IMR-90 (cell line): ENCODE results near the gene ANKRD63. TPM values are rescaled to one million over a fixed set of nuclear protein-coding genes. Genes with fewer than 3 reads are reported as not detected.

Experiments used
- ATAC-seq: fragments of 200-7000 bp; cut with Tn5 transposase; 2 replicates; pipeline ENCODE4 v1.9.1; 2020; ENCODE audit warnings: low read depth, mild to moderate bottlenecking, moderate library complexity
- BruUV-seq: library from RNA; stranded (reverse); fragments of 400-500 nt; replicated peaks from 2 replicates; lab custom pipeline; 2021; lab: Mats Ljungman, UMichigan
- CTCF ChIA-PET: fragments of 300-600 bp; formaldehyde crosslinking; extraction: SDS; loops from one replicate; lab custom pipeline; 2021; ENCODE audit warnings: antibody characterized with exemption; lab: Yijun Ruan, JAX
- POLR2A ChIA-PET: fragments of 300-600 bp; sonication (Branson Sonifier 250); formaldehyde crosslinking; loops from one replicate; lab custom pipeline; 2022; ENCODE audit warnings: antibody characterized with exemption; ENCODE audit not compliant: unreplicated experiment; lab: Charles Lee
- DNase-seq: peaks from one replicate; pipeline ENCODE4 v3.0.0; 2013
- H2AFZ ChIP-seq: replicated peaks from 2 replicates; pipeline ENCODE3; 2013; ENCODE audit warnings: low read length, mild to moderate bottlenecking; ENCODE audit not compliant: poor library complexity
- H2AK5ac ChIP-seq: 2 replicates; pipeline ENCODE4 v1.6.1; 2013; ENCODE audit warnings: low read depth, low read length, inconsistent platforms
- H2AK9ac ChIP-seq: replicated peaks from 2 replicates; pipeline ENCODE3; 2013; ENCODE audit warnings: mild to moderate bottlenecking, low read depth, low read length, moderate library complexity; ENCODE audit not compliant: poor library complexity
- H2BK120ac ChIP-seq: 2 replicates; pipeline ENCODE4 v1.6.1; 2013; ENCODE audit warnings: low read depth, low read length, inconsistent platforms
- H2BK15ac ChIP-seq: 3 replicates; pipeline ENCODE4 v1.6.1; 2013; ENCODE audit warnings: low read depth, low read length, inconsistent platforms
- H2BK20ac ChIP-seq: 2 replicates; pipeline ENCODE4 v1.6.1; 2013; ENCODE audit warnings: low read depth, mild to moderate bottlenecking, inconsistent platforms, low read length, moderate library complexity
- H2BK5ac ChIP-seq: 2 replicates; pipeline ENCODE4 v1.6.1; 2013; ENCODE audit warnings: mild to moderate bottlenecking, low read depth, low read length, inconsistent platforms; ENCODE audit not compliant: poor library complexity, severe bottlenecking
- H3K14ac ChIP-seq: replicated peaks from 2 replicates; pipeline ENCODE4 v1.6.1; 2013; ENCODE audit warnings: low read depth, low read length, inconsistent platforms
- H3K18ac ChIP-seq: 2 replicates; pipeline ENCODE4 v1.6.1; 2013; ENCODE audit warnings: low read depth, low read length, control low read depth
- H3K23ac ChIP-seq: 2 replicates; pipeline ENCODE4 v1.6.1; 2013; ENCODE audit warnings: low read depth, low read length, inconsistent platforms
- H3K27ac ChIP-seq: 2 replicates; pipeline ENCODE4 v1.5.1; 2013; ENCODE audit warnings: mild to moderate bottlenecking, control low read depth, low read length; ENCODE audit not compliant: insufficient read depth
- H3K27me3 ChIP-seq: 2 replicates; pipeline ENCODE4 v1.6.1; 2013; ENCODE audit warnings: low read length; ENCODE audit not compliant: control insufficient read depth, insufficient read depth
- H3K36me3 ChIP-seq: 2 replicates; pipeline ENCODE4 v1.6.1; 2013; ENCODE audit warnings: low read length, mixed read lengths; ENCODE audit not compliant: control insufficient read depth, insufficient read depth
- H3K4ac ChIP-seq: 2 replicates; pipeline ENCODE4 v1.6.1; 2013; ENCODE audit warnings: low read depth, low read length, inconsistent platforms
- H3K4me1 ChIP-seq: 2 replicates; pipeline ENCODE4 v1.6.1; 2013; ENCODE audit warnings: low read length, mixed read lengths; ENCODE audit not compliant: control insufficient read depth, insufficient read depth
- H3K4me2 ChIP-seq: 2 replicates; pipeline ENCODE4 v1.6.1; 2013; ENCODE audit warnings: low read depth, mild to moderate bottlenecking, control low read depth, low read length, moderate library complexity
- H3K4me3 ChIP-seq: 2 replicates; pipeline ENCODE4 v1.5.1; 2013; ENCODE audit warnings: low read depth, mild to moderate bottlenecking, control low read depth, low read length, moderate library complexity; ENCODE audit not compliant: insufficient read depth
- H3K56ac ChIP-seq: 2 replicates; pipeline ENCODE4 v1.6.1; 2013; ENCODE audit warnings: low read length, inconsistent platforms; ENCODE audit not compliant: insufficient read depth; ENCODE audit errors: extremely low read depth
- H3K79me1 ChIP-seq, 2 experiments: 2 replicates each; pipeline ENCODE4 v1.6.1; 2013; ENCODE audit warnings: low read length in 2 of 2, inconsistent platforms in 1 of 2, low read depth in 1 of 2
- H3K9ac ChIP-seq: 2 replicates; pipeline ENCODE4 v1.6.1; 2013; ENCODE audit warnings: low read depth, low read length, control low read depth
- H3K9me1 ChIP-seq: 2 replicates; pipeline ENCODE4 v1.6.1; 2013; ENCODE audit warnings: low read length, inconsistent platforms; ENCODE audit not compliant: insufficient read depth
- H3K9me3 ChIP-seq: 2 replicates; pipeline ENCODE4 v1.6.1; 2013; ENCODE audit warnings: low read length; ENCODE audit not compliant: control insufficient read depth, insufficient read depth
- H4K20me1 ChIP-seq: 2 replicates; pipeline ENCODE4 v1.6.1; 2013; ENCODE audit warnings: low read length, inconsistent platforms; ENCODE audit not compliant: insufficient read depth
- H4K5ac ChIP-seq: 2 replicates; pipeline ENCODE4 v1.6.1; 2013; ENCODE audit warnings: mild to moderate bottlenecking, low read depth, low read length, control low read depth
- H4K8ac ChIP-seq, 2 experiments: 2 replicates each; pipeline ENCODE4 v1.6.1; 2013; ENCODE audit warnings: low read depth in 2 of 2, low read length in 2 of 2, control low read depth in 1 of 2, inconsistent platforms in 1 of 2
- H4K91ac ChIP-seq: 2 replicates; pipeline ENCODE4 v1.6.1; 2013; ENCODE audit warnings: low read depth, low read length, inconsistent platforms; ENCODE audit not compliant: insufficient read depth
- BHLHE40 ChIP-seq: fragments of 150-350 bp; IDR thresholded peaks from 2 replicates; pipeline ENCODE4 v1.6.1; 2016; ENCODE audit warnings: mild to moderate bottlenecking, low read depth, low read length
- CEBPB ChIP-seq: IDR thresholded peaks from 2 replicates; pipeline ENCODE4 v1.6.1; 2012; ENCODE audit warnings: low read depth, low read length, improper control_type of control experiment
- FOS ChIP-seq: fragments of 150-350 bp; IDR thresholded peaks from 2 replicates; pipeline ENCODE4 v1.6.1; 2016; ENCODE audit warnings: low read depth, low read length
- MAZ ChIP-seq: IDR thresholded peaks from 2 replicates; pipeline ENCODE4 v1.6.1; 2012; ENCODE audit warnings: low read depth, mild to moderate bottlenecking, low read length, improper control_type of control experiment, moderate library complexity, borderline replicate concordance
- POLR2A ChIP-seq: IDR thresholded peaks from 2 replicates; pipeline ENCODE4 v1.6.1; 2012; ENCODE audit warnings: mild to moderate bottlenecking, low read depth, low read length
- RAD21 ChIP-seq: IDR thresholded peaks from 2 replicates; pipeline ENCODE4 v1.6.1; 2012; ENCODE audit warnings: low read length, improper control_type of control experiment
- SMC3 ChIP-seq: fragments of 150-350 bp; IDR thresholded peaks from 2 replicates; pipeline ENCODE4 v1.6.1; 2016; ENCODE audit warnings: low read depth, mild to moderate bottlenecking, antibody characterized with exemption, low read length, moderate library complexity
- WGBS, 2 experiments: methylation state at CpG; one replicate each; pipeline versions ENCODE4 v1.1.5 to v1.1.7; 2013; ENCODE audit warnings: missing lambda C conversion rate in 2 of 2; ENCODE audit not compliant: insufficient read length in 1 of 2; ENCODE audit errors: extremely low coverage in 2 of 2; 5-methylcytosine and 5-hydroxymethylcytosine counted together
- dilution Hi-C: fragments of 300-500 bp; cut with HindIII; formaldehyde crosslinking; loops from one replicate; pipeline ENCODE4 v1.14.3; 2018; ENCODE audit warnings: low sequenced_read_pairs; ENCODE audit not compliant: unreplicated experiment
- in situ Hi-C: fragments of 300-500 bp; cut with MboI; formaldehyde crosslinking; loops from 3 replicates; pipeline ENCODE4 v1.14.3; 2019; ENCODE audit warnings: low sequenced_read_pairs, inconsistent platforms, mixed read lengths
- intact Hi-C: fragments of 100-400 bp; cut with micrococcal nuclease; formaldehyde crosslinking; loops from 2 replicates; pipeline ENCODE4 v1.10.0; 2022
- polyA plus RNA-seq, 3 experiments: library from polyadenylated mRNA; depleted of rRNA; stranded (reverse); fragments of >200 nt; gene quantifications; 2 replicates each; pipeline ENCODE4 v1.2.3, GENCODE V29; 2012; ENCODE audit warnings: low replicate concordance in 1 of 3
- total RNA-seq: library from RNA; depleted of rRNA; stranded (reverse); fragments of >200 nt; gene quantifications from 2 replicates; pipeline ENCODE4 v1.2.3, GENCODE V29; 2012

The ANKRD63 gene
- total and polyA plus RNA-seq, 2 of the 4 experiments (the other 2 are of a cell fraction), result not detected

DNA sequence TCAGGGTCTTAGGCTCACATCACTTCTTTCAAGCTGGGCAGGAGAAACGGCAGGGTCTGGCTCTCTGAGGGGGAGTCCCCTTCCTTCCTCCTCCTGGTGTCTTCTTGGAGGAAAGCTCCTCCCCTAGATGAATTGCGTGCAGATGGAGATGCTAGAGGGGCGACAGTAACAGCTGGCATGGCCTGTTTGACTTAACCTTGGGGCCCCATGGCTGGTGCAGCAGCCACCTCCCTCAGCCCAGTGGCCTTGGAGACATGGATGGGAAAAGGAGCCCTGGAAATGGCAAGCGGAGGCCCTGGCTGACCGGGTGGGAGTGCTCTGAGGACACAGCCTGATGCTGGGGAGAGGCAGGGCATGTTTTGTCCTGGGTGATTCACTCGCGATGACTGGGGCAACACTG, 23.8 kb downstream of the ANKRD63 start:
- peaks cover 10% of the 10 kb centered on the region for H3K9me1 ChIP-seq
- DNase-seq (no peak), ATAC-seq (no peak)
- H2AK5ac ChIP-seq, result no peak overlapping the region
- H2BK5ac ChIP-seq, result no peak overlapping the region
- peaks cover 8% of the 10 kb centered on the region; the same call in 1 of the 2 replicates for H3K4me1 ChIP-seq
- intact Hi-C loops, result no loop called here
- no peak overlapping the region for H2AK9ac ChIP-seq
- no peak overlapping the region for H4K5ac ChIP-seq
- no peak overlapping the region for H2BK20ac ChIP-seq
- no peak overlapping the region for H3K4me3 ChIP-seq
- peak overlapping the region; percentile 63 for H2AFZ ChIP-seq
- no peak overlapping the region for H3K27ac ChIP-seq
- H3K4ac ChIP-seq, result no peak overlapping the region
- no peak overlapping the region for H4K91ac ChIP-seq
- no TSS peak for BruUV-seq
- H2BK120ac ChIP-seq, result no peak overlapping the region
- H3K4me2 ChIP-seq, result no peak overlapping the region
- TF ChIP-seq FOS (no peak), MAZ (no peak), POLR2A (no peak), SMC3 (no peak), CEBPB (no peak), BHLHE40 (no peak), RAD21 (no peak)
- H3K18ac ChIP-seq, result no peak overlapping the region
- no peak overlapping the region for H3K9ac ChIP-seq
- no peaks in the 10 kb centered on the region for H4K20me1 ChIP-seq
- peaks cover 15% of the 10 kb centered on the region for H3K27me3 ChIP-seq
- ChIA-PET POLR2A (no interaction called here), CTCF (interaction anchor here (0.6 kb wide), 1 partner anchor 15 kb away, joined by 3 read pairs; no protein-coding TSS in a partner anchor)
- H2BK15ac ChIP-seq, result no peak overlapping the region
- H3K36me3 ChIP-seq, result no peaks in the 10 kb centered on the region
- no peak overlapping the region for H3K14ac ChIP-seq
- no CpG with 5 or more reads among the region's 7 CpGs for WGBS, 2 experiments
- no peak overlapping the region for H3K56ac ChIP-seq
- in situ Hi-C loops, result no loop called here
- H3K9me3 ChIP-seq, result no peaks in the 10 kb centered on the region
- no peaks in the 10 kb centered on the region for H3K79me1 ChIP-seq
- dilution Hi-C loops, result no loop called here
- H4K8ac ChIP-seq, result no peak overlapping the region
- H3K23ac ChIP-seq, result no peak overlapping the region
